BLaER1 treated with 17β-estradiol and CSF1 and Interleukin-3, amounts not matched to agents 10 nM and 100 nM (cell line): ENCODE measurements around the gene KCNE5.
"Not testable (repeated sequence)": the region's sequence is repeated elsewhere in the genome, so short reads cannot be mapped to it uniquely, and the experiment has no call there.

Source experiments
- H3K27ac ChIP-seq, 11 experiments: shearing (Covaris generic); formaldehyde crosslinking; 2 replicates each; pipeline ENCODE4 v1.8.1; 2022
- H3K27me3 ChIP-seq, 11 experiments: shearing (Covaris generic); formaldehyde crosslinking; 2 replicates each; pipeline ENCODE4 v1.8.1; 2022
- H3K36me3 ChIP-seq, 11 experiments: shearing (Covaris generic); formaldehyde crosslinking; 2 replicates each; pipeline ENCODE4 v1.8.1; 2022
- H3K4me1 ChIP-seq, 10 experiments: shearing (Covaris generic); formaldehyde crosslinking; 2 replicates each; pipeline ENCODE4 v1.8.1; 2022
- H3K4me2 ChIP-seq, 11 experiments: shearing (Covaris generic); formaldehyde crosslinking; 2 replicates each; pipeline ENCODE4 v1.8.1; 2022
- H3K4me3 ChIP-seq, 10 experiments: shearing (Covaris generic); formaldehyde crosslinking; 2 replicates each; pipeline ENCODE4 v1.8.1; 2022
- H3K9ac ChIP-seq, 11 experiments: shearing (Covaris generic); formaldehyde crosslinking; 2 replicates each; pipeline ENCODE4 v1.8.1; 2022
- H3K9me3 ChIP-seq, 11 experiments: shearing (Covaris generic); formaldehyde crosslinking; replicated peaks in 1 of 11; 2 replicates each; pipeline ENCODE4 v1.8.1; 2022
- H4K20me1 ChIP-seq, 11 experiments: shearing (Covaris generic); formaldehyde crosslinking; 2 replicates each; pipeline ENCODE4 v1.8.1; 2022
- Cebpa-rat ChIP-seq, 11 experiments: shearing (Covaris generic); IDR thresholded peaks; 2 replicates each; pipeline ENCODE4 v1.8.1; 2022

Gene KCNE5

DNA sequence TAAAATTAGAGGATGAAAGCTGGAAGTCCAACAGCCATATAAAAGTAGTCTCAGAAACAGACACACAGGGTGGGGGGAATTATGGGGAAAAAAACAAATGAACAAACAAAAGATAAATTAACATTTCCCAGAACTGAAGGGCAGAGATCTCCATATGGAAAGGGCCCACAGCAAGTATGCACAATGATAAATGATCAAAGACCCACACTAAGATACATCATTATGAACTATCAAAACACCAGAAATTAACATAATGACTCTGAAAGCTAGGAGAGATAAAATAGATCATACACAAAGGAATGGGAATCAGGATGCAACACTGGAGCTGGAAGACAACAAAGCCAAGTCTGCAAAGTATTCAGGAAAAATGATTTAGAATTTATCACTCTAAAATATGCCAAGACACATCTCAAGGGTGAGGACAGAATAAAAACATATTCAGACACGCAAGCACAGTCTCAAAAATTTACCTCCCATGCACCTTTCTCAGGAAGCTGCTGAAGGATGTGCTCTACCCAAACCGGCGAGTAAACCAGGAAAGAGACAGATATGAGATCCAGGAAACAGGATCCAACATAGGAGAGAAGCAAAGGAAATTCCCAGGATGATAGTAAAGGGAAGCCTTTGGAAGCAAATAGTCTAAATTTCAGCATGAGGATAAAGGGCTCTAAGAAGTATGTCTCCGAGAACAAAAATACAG is 30.7 kb upstream of the KCNE5 start:
- Histone ChIP-seq H3K27me3 (peaks cover 31 to 70% (median 59%) of the 10 kb centered on the region in 11 experiments; a peak in 21 of 22 replicates), H4K20me1 (peaks cover 0 to 83% (median 6%) of the 10 kb centered on the region in 11 experiments; a peak in 10 of 22 replicates), H3K9ac (no peak overlapping the region), H3K36me3 (peaks cover 36 to 72% (median 42%) of the 10 kb centered on the region in 11 experiments), H3K4me3 (no peak overlapping the region), H3K27ac (no peak overlapping the region), H3K4me2 (no peak overlapping the region), H3K4me1 (peaks cover 0 to 9% (median 0%) of the 10 kb centered on the region in 10 experiments; a peak in 2 of 20 replicates), H3K9me3 (peaks cover 0 to 21% (median 10%) of the 10 kb centered on the region in 11 experiments; a peak in 16 of 22 replicates)
- no peak for TF ChIP-seq Cebpa-rat (IDR thresholded peaks at IDR 0.05)

DNA sequence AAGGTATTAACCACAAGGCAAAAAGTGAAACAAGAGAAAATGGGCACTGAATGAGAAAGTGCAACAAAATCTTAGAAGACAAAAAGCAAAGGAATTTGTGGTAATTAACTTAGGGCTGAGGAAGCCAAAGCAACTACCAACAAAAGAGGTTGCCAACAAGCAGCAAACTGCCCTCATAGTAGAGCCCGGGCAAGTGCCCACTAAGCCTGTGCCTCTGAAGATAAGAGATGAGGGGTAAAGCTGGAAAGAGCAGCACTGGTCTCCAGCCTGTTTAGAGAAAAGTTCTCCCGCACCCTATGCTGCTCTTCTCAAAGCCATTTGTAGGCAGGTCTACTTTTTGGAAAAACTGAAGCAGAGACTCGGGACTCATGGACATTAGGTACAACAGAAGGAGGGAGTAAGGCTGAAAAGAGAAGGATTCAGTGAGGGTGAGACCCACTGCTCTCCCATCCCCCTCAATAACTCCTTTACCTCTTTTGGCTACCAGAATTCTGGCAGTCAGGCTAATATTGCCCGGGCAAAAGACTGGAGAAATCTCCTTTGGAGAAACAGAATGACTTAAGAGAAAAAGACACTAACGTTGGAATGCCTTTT is 29.6 kb upstream of the KCNE5 start:
- Histone ChIP-seq H3K27me3 (peaks cover 31 to 60% (median 49%) of the 10 kb centered on the region in 11 experiments; a peak in 21 of 22 replicates), H3K4me3 (no peak overlapping the region), H3K4me2 (no peak overlapping the region), H4K20me1 (peaks cover 0 to 74% (median 6%) of the 10 kb centered on the region in 11 experiments; a peak in 10 of 22 replicates), H3K9ac (no peak overlapping the region), H3K36me3 (peaks cover 28 to 63% (median 32%) of the 10 kb centered on the region in 11 experiments), H3K4me1 (no peaks in the 10 kb centered on the region), H3K27ac (no peak overlapping the region), H3K9me3 (peaks cover 0 to 19% (median 10%) of the 10 kb centered on the region in 11 experiments; a peak in 16 of 22 replicates)
- no peak for TF ChIP-seq Cebpa-rat (IDR thresholded peaks at IDR 0.05)

DNA sequence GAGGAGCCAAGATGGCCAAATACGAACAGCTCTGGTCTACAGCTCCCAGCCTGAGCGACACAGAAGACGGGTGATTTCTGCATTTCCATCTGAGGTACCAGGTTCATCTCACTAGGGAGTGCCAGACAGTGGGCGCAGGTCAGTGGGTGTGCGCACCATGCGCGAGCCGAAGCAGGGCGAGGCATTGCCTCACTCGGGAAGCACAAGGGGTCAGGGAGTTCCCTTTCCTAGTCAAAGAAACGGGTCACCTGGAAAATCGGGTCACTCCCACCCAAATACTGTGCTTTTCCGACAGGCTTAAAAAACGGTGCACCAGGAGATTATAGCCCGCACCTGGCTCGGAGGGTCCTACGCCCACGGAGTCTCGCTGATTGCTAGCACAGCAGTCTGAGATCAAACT is 19.7 kb upstream of the KCNE5 start:
- Histone ChIP-seq H3K36me3 (peaks cover 0 to 37% (median 0%) of the 10 kb centered on the region in 11 experiments; a peak in 6 of 22 replicates), H4K20me1 (peaks cover 0 to 73% (median 3%) of the 10 kb centered on the region in 11 experiments; a peak in 6 of 22 replicates), H3K27me3 (peaks cover 39 to 56% (median 50%) of the 10 kb centered on the region in 11 experiments)
- not testable (repeated sequence) for H3K9me3 ChIP-seq, H3K9ac ChIP-seq, H3K27ac ChIP-seq, H3K4me1 ChIP-seq, H3K4me3 ChIP-seq, H3K4me2 ChIP-seq

DNA sequence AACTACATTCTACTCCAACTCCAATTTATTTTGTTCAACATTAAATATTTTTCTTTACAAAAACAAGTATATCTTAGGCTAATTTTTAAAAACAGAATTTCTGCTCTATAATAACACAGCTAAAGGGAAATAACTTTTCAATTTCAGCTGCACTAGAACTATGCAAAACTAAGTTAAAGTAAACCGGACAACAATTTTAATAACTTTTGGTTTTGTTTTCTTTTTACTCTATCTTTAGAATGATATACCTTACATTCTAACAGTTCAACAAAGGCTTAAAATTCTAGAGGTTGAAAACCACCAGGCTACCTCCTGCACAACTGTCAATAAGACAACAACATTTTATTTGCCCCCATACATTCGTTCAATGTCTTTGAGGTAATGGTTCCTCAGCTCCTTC is 18.7 kb upstream of the KCNE5 start:
- Histone ChIP-seq H3K27ac (no peak overlapping the region), H3K9ac (no peak overlapping the region), H3K36me3 (peaks cover 0 to 47% (median 4%) of the 10 kb centered on the region in 11 experiments; a peak in 8 of 22 replicates), H3K9me3 (no peaks in the 10 kb centered on the region), H3K4me2 (no peak overlapping the region), H3K4me3 (no peak overlapping the region), H3K27me3 (peaks cover 41 to 66% (median 60%) of the 10 kb centered on the region in 11 experiments), H3K4me1 (no peaks in the 10 kb centered on the region), H4K20me1 (peaks cover 0 to 80% (median 3%) of the 10 kb centered on the region in 11 experiments; a peak in 6 of 22 replicates)
- no peak for TF ChIP-seq Cebpa-rat (IDR thresholded peaks at IDR 0.05)

DNA sequence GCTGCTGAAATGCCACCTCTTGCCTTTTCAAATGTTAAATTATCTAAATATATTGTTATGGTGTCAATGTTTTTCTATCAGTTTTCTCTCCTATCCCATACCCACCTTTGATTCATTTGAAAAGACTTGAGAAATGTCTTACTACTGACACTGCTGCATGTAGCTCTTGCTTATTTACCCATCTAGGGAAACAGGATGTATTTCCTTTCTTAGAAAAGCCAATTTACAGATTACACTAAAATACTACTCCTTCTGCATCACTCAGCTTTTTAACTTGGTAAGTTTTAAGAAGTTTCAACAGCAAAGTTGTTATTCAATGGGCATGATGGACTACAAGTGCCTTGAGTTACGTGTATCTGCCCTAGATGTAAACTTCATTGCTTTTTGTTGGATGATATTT is 13.2 kb upstream of the KCNE5 start:
- H4K20me1 ChIP-seq, result peaks cover 0 to 71% (median 0%) of the 10 kb centered on the region in 11 experiments; a peak in 7 of 22 replicates
- no peaks in the 10 kb centered on the region for H3K4me1 ChIP-seq
- peaks cover 0 to 47% (median 5%) of the 10 kb centered on the region in 11 experiments; a peak in 8 of 22 replicates for H3K36me3 ChIP-seq
- H3K4me2 ChIP-seq, result no peak overlapping the region
- H3K4me3 ChIP-seq, result no peak overlapping the region
- no peaks in the 10 kb centered on the region for H3K9me3 ChIP-seq
- H3K9ac ChIP-seq, result no peak overlapping the region
- peaks cover 51 to 97% (median 91%) of the 10 kb centered on the region in 11 experiments for H3K27me3 ChIP-seq
- TF ChIP-seq Cebpa-rat (IDR thresholded peaks at IDR 0.05), result no peak
- H3K27ac ChIP-seq, result no peak overlapping the region

DNA sequence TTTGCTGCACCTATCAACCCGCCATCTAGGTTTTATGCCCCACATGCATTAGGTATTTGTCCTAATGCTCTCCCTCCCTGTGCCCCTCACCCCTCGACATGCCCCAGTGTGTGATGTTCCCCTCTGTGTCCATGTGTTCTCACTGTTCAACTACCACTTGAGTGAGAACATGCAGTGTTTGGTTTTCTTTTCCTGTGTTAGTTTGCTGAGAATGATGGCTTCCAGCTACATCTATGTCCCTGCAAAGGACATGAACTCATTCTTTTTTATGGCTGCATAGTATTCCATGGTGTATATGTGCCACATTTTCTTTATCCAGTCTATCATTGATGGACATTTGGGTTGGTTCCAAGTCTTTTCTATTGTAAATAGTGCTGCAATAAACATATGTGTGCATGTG is 12.5 kb upstream of the KCNE5 start:
- H4K20me1 ChIP-seq, result peaks cover 0 to 64% (median 0%) of the 10 kb centered on the region in 11 experiments; a peak in 7 of 22 replicates

DNA sequence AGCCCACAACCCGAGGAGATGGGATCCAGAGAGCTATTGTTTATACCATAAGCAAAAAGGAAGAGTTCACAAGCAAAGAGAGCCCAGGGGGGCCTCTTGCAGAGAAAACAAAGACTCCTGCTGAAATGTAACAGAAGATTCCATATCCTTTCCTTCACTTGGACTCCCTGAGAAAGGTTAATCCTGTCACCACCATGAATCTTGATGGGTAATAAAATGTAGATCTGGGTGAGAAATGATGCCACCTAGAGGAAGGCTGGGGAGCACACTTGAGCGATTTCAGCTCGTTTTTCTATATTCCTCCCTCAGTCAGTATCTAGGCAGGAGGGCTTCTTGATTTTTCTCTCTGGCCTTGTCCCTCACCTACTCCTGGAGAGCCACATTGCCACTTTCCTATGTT is 10.2 kb upstream of the KCNE5 start:
- no peak overlapping the region for H3K4me2 ChIP-seq
- no peaks in the 10 kb centered on the region for H3K9me3 ChIP-seq
- H3K4me1 ChIP-seq, result no peaks in the 10 kb centered on the region
- no peak overlapping the region for H3K9ac ChIP-seq
- no peak for TF ChIP-seq Cebpa-rat (IDR thresholded peaks at IDR 0.05)
- H3K4me3 ChIP-seq, result no peak overlapping the region
- no peak overlapping the region for H3K27ac ChIP-seq
- peaks cover 52 to 97% (median 91%) of the 10 kb centered on the region in 11 experiments for H3K27me3 ChIP-seq
- peaks cover 0 to 30% (median 5%) of the 10 kb centered on the region in 11 experiments; a peak in 6 of 22 replicates for H3K36me3 ChIP-seq
- peaks cover 0 to 41% (median 0%) of the 10 kb centered on the region in 11 experiments; a peak in 6 of 22 replicates for H4K20me1 ChIP-seq

More for the DNA sequence above, 12.5 kb upstream of the KCNE5 start:
- not testable (repeated sequence) for H3K9me3 ChIP-seq, H3K27ac ChIP-seq, H3K4me1 ChIP-seq, H3K9ac ChIP-seq, H3K4me2 ChIP-seq, H3K4me3 ChIP-seq
- Histone ChIP-seq H3K27me3 (peaks cover 48 to 97% (median 91%) of the 10 kb centered on the region in 11 experiments), H3K36me3 (peaks cover 0 to 47% (median 5%) of the 10 kb centered on the region in 11 experiments; a peak in 8 of 22 replicates)

DNA sequence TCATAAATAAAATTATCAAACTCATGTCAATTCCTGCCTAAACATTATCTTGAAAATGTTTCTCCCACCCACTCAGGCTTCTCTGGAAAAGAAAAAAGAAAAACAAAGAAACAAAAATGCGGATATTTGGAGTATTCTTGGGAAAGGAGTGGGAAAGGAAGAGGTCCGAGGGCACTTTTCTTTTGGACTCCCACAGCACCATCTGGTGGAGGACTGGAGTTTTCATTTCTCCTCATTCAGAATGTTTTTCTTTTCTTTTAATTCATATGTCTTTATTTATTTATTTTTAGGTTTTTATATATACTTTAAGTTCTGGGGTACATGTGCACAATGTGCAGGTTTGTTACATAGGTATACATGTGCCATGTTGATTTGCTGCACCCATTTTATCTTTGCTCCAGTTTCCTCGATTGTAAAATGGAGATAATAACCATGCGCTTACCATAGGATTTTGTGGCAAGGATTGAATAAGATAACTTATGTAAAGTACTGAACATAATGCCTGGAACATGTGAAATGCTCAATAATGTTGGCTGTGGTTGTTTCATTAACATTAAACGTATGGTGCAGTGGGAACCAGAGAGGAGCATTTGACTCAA is 8.0 kb upstream of the KCNE5 start:
- no peak overlapping the region for H3K4me3 ChIP-seq
- no peaks in the 10 kb centered on the region for H3K4me1 ChIP-seq
- no peak overlapping the region for H3K27ac ChIP-seq
- peaks cover 56 to 97% (median 92%) of the 10 kb centered on the region in 11 experiments for H3K27me3 ChIP-seq
- TF ChIP-seq Cebpa-rat (IDR thresholded peaks at IDR 0.05), result no peak
- no peak overlapping the region for H3K4me2 ChIP-seq
- no peaks in the 10 kb centered on the region; a peak in 1 of 22 replicates for H3K9me3 ChIP-seq
- H3K9ac ChIP-seq, result no peak overlapping the region
- peaks cover 0 to 19% (median 0%) of the 10 kb centered on the region in 11 experiments; a peak in 6 of 22 replicates for H4K20me1 ChIP-seq
- H3K36me3 ChIP-seq, result peaks cover 0 to 8% (median 0%) of the 10 kb centered on the region in 11 experiments; a peak in 2 of 22 replicates

DNA sequence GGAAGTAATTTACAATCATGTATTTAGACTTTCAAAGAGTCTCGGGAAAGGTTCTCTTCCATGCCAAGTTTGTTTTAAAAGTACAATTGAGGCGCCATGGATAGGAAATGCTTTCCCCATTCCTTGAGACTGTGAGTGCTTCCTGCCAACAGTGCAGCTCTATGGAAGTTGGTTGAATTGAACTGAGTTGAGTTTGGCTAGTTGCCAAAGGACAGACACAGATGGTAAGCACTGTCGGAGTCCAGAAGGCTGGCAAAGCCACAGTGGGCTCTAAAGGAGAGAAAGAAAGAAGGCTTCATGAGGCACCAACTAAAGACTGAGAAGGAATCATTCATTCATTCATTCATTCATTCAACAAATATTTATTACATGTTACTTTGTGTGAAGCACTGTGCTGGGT is 4.3 kb upstream of the KCNE5 start:
- H3K4me3 ChIP-seq, result no peak overlapping the region
- no peak for TF ChIP-seq Cebpa-rat (IDR thresholded peaks at IDR 0.05)

More for the DNA sequence above, 4.3 kb upstream of the KCNE5 start:
- Histone ChIP-seq H3K36me3 (peaks cover 0 to 4% (median 0%) of the 10 kb centered on the region in 11 experiments; a peak in 1 of 22 replicates), H3K4me2 (no peak overlapping the region), H3K4me1 (no peaks in the 10 kb centered on the region), H3K27me3 (peaks cover 57 to 95% (median 90%) of the 10 kb centered on the region in 11 experiments), H4K20me1 (peaks cover 0 to 10% (median 0%) of the 10 kb centered on the region in 11 experiments; a peak in 3 of 22 replicates), H3K27ac (no peak overlapping the region), H3K9ac (no peak overlapping the region), H3K9me3 (peaks cover 0 to 31% (median 10%) of the 10 kb centered on the region in 11 experiments; a peak in 10 of 22 replicates)
